Measurements from ENCODE around the gene CEP126.

DNA sequence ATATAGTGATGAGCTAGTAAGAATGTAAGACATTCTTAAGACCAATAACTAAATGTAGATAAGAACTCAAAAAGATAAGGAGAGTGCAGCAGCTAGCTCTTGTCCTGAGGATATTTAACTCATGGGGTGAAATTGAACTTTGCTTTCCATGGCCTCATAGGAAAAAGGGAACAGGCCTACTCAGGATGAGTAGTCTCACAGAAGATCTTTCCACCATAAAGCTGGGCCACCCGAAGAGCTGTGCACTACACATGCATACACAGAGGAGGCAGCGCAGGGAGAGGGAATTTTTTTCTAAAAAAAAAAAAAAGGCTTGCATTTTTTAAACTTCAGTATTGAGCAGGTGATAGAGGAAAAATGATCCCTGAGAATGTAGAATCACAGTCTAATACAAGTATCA is 72.6 kb downstream of the CEP126 start:
- TF ChIP-seq, protein P1, sequence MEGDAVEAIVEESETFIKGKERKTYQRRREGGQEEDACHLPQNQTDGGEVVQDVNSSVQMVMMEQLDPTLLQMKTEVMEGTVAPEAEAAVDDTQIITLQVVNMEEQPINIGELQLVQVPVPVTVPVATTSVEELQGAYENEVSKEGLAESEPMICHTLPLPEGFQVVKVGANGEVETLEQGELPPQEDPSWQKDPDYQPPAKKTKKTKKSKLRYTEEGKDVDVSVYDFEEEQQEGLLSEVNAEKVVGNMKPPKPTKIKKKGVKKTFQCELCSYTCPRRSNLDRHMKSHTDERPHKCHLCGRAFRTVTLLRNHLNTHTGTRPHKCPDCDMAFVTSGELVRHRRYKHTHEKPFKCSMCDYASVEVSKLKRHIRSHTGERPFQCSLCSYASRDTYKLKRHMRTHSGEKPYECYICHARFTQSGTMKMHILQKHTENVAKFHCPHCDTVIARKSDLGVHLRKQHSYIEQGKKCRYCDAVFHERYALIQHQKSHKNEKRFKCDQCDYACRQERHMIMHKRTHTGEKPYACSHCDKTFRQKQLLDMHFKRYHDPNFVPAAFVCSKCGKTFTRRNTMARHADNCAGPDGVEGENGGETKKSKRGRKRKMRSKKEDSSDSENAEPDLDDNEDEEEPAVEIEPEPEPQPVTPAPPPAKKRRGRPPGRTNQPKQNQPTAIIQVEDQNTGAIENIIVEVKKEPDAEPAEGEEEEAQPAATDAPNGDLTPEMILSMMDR (conservative IDR thresholded peaks at IDR 0.05 in 1 of 2, IDR thresholded peaks at IDR 0.05 in 1 of 2; ENCODE audit: extremely low read depth in 1 of 2, insufficient read depth in 1 of 2, low read depth in 1 of 2, low read length in 2 of 2) = no peak
- no peak for TF ChIP-seq EZH2 (IDR thresholded peaks at IDR 0.05; ENCODE audit: borderline replicate concordance, low read length)
